CD14-positive monocyte (primary cell): ENCODE measurements around the gene SNAPC2. TPM values are rescaled to one million over a fixed set of nuclear protein-coding genes. Genes with fewer than 3 reads are reported as not detected.

ENCODE experiments used
- DNase-seq, 3 donors: peaks; one replicate each; pipeline ENCODE4 v3.0.0-alpha.2; 2011 to 2022
- H2AFZ ChIP-seq: 2 replicates; pipeline ENCODE4 v1.6.0; 2012; ENCODE audit warnings: mild to moderate bottlenecking, low read depth, low read length, inconsistent platforms; ENCODE audit not compliant: insufficient read depth, poor library complexity, severe bottlenecking
- H3K27ac ChIP-seq, 2 donors: 1 replicate in 1 of 2; 2 replicates in 1 of 2; pipeline ENCODE4 v1.5.1; 2012 to 2013; ENCODE audit warnings: low read length in 2 of 2, control low read depth in 1 of 2, inconsistent platforms in 1 of 2, low read depth in 1 of 2, mild to moderate bottlenecking in 1 of 2
- H3K27me3 ChIP-seq, 2 donors: one replicate each; pipeline versions ENCODE4 v1.6.0 to v1.6.1; 2011 to 2013; ENCODE audit warnings: low read length in 2 of 2; ENCODE audit not compliant: control insufficient read depth in 2 of 2, insufficient read depth in 2 of 2
- H3K36me3 ChIP-seq, 2 donors: replicated peaks in 1 of 2; 1 replicate in 1 of 2; 2 replicates in 1 of 2; pipeline versions ENCODE4 v1.5.1 to v1.6.1; 2012 to 2013; ENCODE audit warnings: low read length in 2 of 2, control low read depth in 1 of 2, inconsistent platforms in 1 of 2, mild to moderate bottlenecking in 1 of 2; ENCODE audit not compliant: insufficient read depth in 2 of 2, control insufficient read depth in 1 of 2
- H3K4me1 ChIP-seq, 2 donors: 1 replicate in 1 of 2; 2 replicates in 1 of 2; pipeline versions ENCODE4 v1.5.1 to v1.6.1; 2012 to 2013; ENCODE audit warnings: low read length in 2 of 2, control low read depth in 1 of 2, inconsistent platforms in 1 of 2, mild to moderate bottlenecking in 1 of 2, moderate library complexity in 1 of 2; ENCODE audit not compliant: insufficient read depth in 2 of 2, control insufficient read depth in 1 of 2
- H3K4me2 ChIP-seq: replicated peaks from 2 replicates; pipeline ENCODE3; 2012; ENCODE audit warnings: low read length, moderate library complexity, mild to moderate bottlenecking; ENCODE audit not compliant: poor library complexity, severe bottlenecking; ENCODE audit errors: extremely low read depth
- H3K4me3 ChIP-seq, 3 experiments: fragments of 200-600 bp in 1 of 3; sonication (generic) in 1 of 3; replicated peaks in 1 of 3; 1 replicate in 2 of 3; 2 replicates in 1 of 3; pipeline ENCODE4 v1.5.1; 2011 to 2013; ENCODE audit warnings: low read length in 3 of 3, mild to moderate bottlenecking in 3 of 3, control low read depth in 2 of 3, low read depth in 2 of 3, inconsistent platforms in 1 of 3, moderate library complexity in 1 of 3
- H3K79me2 ChIP-seq: 2 replicates; pipeline ENCODE4 v1.6.0; 2012; ENCODE audit warnings: mild to moderate bottlenecking, control low read depth, inconsistent platforms, low read length, moderate library complexity; ENCODE audit not compliant: insufficient read depth
- H3K9ac ChIP-seq: 2 replicates; pipeline ENCODE4 v1.6.0; 2017; ENCODE audit warnings: low read length, mild to moderate bottlenecking; ENCODE audit not compliant: insufficient read depth, poor library complexity, severe bottlenecking
- H3K9me3 ChIP-seq, 2 donors: replicated peaks in 1 of 2; 1 replicate in 1 of 2; 2 replicates in 1 of 2; pipeline versions ENCODE4 v1.5.1 to v1.6.1; 2012 to 2013; ENCODE audit warnings: low read length in 2 of 2, control low read depth in 1 of 2; ENCODE audit not compliant: control insufficient read depth in 1 of 2, insufficient read depth in 1 of 2
- H4K20me1 ChIP-seq: 2 replicates; pipeline ENCODE4 v1.6.0; 2012; ENCODE audit warnings: mild to moderate bottlenecking, low read length, control low read depth, moderate library complexity; ENCODE audit not compliant: insufficient read depth
- H3K27ac Mint-ChIP-seq, 7 donors: one replicate each; pipeline ENCODE4 v1.8.0; 2020; ENCODE audit warnings: mild to moderate bottlenecking in 7 of 7, mixed read lengths in 7 of 7, moderate library complexity in 6 of 7, inconsistent platforms in 2 of 7
- H3K27me3 Mint-ChIP-seq, 3 donors: one replicate each; pipeline ENCODE4 v1.8.0; 2021 to 2022; ENCODE audit warnings: low read depth in 3 of 3, mild to moderate bottlenecking in 3 of 3, mixed read lengths in 3 of 3, moderate library complexity in 3 of 3, inconsistent platforms in 1 of 3
- H3K36me3 Mint-ChIP-seq, 2 donors: one replicate each; pipeline ENCODE4 v1.8.0; 2020; ENCODE audit warnings: mixed read lengths in 2 of 2, inconsistent platforms in 1 of 2, mild to moderate bottlenecking in 1 of 2
- H3K4me1 Mint-ChIP-seq: one replicate; pipeline ENCODE4 v1.8.0; 2020; ENCODE audit warnings: mild to moderate bottlenecking, mixed read lengths
- H3K4me3 Mint-ChIP-seq, 2 donors: one replicate each; pipeline ENCODE4 v1.8.0; 2020; ENCODE audit warnings: mild to moderate bottlenecking in 2 of 2, mixed read lengths in 2 of 2, moderate library complexity in 1 of 2
- H3K9me3 Mint-ChIP-seq, 7 donors: one replicate each; pipeline ENCODE4 v1.8.0; 2020 to 2022; ENCODE audit warnings: mixed read lengths in 7 of 7, mild to moderate bottlenecking in 6 of 7, moderate library complexity in 6 of 7, inconsistent platforms in 2 of 7
- CTCF ChIP-seq: fragments of 200-600 bp; IDR thresholded peaks from one replicate; pipeline ENCODE4 v1.8.0; 2022; ENCODE audit warnings: antibody characterized with exemption, mild to moderate bottlenecking
- WGBS: methylation state at CpG from one replicate; pipeline ENCODE4 v1.1.5; 2013; ENCODE audit warnings: missing lambda C conversion rate; ENCODE audit not compliant: insufficient coverage; 5-methylcytosine and 5-hydroxymethylcytosine counted together
- intact Hi-C, 2 donors: fragments of 100-400 bp; cut with micrococcal nuclease; formaldehyde crosslinking; loops; one replicate each; pipeline versions ENCODE4 v1.15.0 to v1.15.1; 2023
- polyA plus RNA-seq, 3 donors: library from polyadenylated mRNA; depleted of rRNA in 1 of 3; unstranded in 2 of 3; stranded (reverse) in 1 of 3; fragments of 300-500 nt in 2 of 3; fragments of >200 nt in 1 of 3; fragmentation: Illumina TruSeq in 2 of 3; gene quantifications; 1 replicate in 2 of 3; 2 replicates in 1 of 3; pipeline ENCODE4 v1.2.3, GENCODE V29; 2012 to 2021

Gene SNAPC2
- polyA plus RNA-seq, 3 donors: 15.7 to 27.5 (median 18.3) TPM

DNA sequence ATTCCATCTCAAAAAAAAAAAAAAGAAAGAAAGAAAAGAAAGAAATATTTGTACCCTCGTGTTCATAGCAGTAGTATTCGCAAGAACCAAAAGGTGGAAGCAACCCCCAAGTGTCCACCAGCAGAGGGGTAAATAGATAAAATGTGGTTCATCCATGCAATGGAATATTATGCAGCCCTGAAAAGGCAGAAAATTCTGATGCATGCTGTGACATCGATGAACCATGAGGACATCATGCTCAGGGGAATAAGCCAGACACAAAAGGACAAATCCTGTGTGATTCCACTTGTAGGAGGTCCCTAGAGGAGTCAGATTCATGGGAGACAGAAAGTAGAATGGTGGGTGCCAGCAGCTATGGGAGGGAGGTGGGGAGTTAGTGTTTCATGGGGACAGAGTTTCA, 38.2 kb upstream of the SNAPC2 start:
- Histone ChIP-seq H3K9ac (no peak overlapping the region), H3K4me3 (no peak overlapping the region), H2AFZ (no peak overlapping the region), H3K9me3 (peaks cover 0 to 3% of the 10 kb centered on the region in 2 donors), H4K20me1 (no peaks in the 10 kb centered on the region), H3K36me3 (no peaks in the 10 kb centered on the region), H3K27ac (no peak overlapping the region), H3K27me3 (no peaks in the 10 kb centered on the region), H3K4me1 (no peaks in the 10 kb centered on the region), H3K79me2 (no peaks in the 10 kb centered on the region), H3K4me2 (no peak overlapping the region)
- Mint-ChIP-seq H3K4me1 (peaks cover 2% of the 10 kb centered on the region), H3K9me3 (peaks cover 2 to 10% (median 5%) of the 10 kb centered on the region in 7 donors), H3K27me3 (peaks cover 12 to 25% (median 20%) of the 10 kb centered on the region in 3 donors), H3K27ac (no peak overlapping the region), H3K36me3 (no peaks in the 10 kb centered on the region), H3K4me3 (no peak overlapping the region)
- intact Hi-C loops: no loop called here
- no peak for DNase-seq
- no peak for TF ChIP-seq CTCF
- 100% methylated on average over 3 of the region's 3 CpGs for WGBS

DNA sequence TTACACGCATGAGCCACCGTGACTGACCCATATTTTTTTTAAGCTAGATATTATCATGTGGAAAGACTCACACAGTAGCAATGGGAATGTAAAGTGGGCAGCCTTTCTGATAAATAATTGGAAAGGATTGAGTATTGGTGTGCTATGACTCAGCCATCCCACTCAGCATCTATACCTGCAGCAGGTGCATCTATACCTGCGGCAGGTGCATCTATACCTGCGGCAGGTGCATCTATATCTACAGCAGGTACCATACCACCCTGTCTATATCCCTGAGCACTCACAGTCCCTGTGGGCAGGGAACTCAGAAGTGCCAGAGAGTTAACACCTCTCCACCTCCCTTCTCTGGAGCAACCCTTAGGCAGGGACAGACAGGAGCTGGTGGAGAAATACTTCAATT, 37.0 kb upstream of the SNAPC2 start:
- H3K36me3 Mint-ChIP-seq: no peaks in the 10 kb centered on the region
- Histone ChIP-seq H3K27me3 (peaks cover 1 to 10% of the 10 kb centered on the region in 2 donors), H3K9ac (no peak overlapping the region), H3K36me3 (no peaks in the 10 kb centered on the region), H2AFZ (no peak overlapping the region), H4K20me1 (no peaks in the 10 kb centered on the region), H3K27ac (no peak overlapping the region), H3K4me3 (no peak overlapping the region), H3K4me2 (no peak overlapping the region), H3K79me2 (no peaks in the 10 kb centered on the region), H3K4me1 (peaks cover 0 to 1% of the 10 kb centered on the region in 2 donors), H3K9me3 (peaks cover 0 to 3% of the 10 kb centered on the region in 2 donors)
- 100% methylated on average over 2 of the region's 4 CpGs for WGBS
- H3K27ac Mint-ChIP-seq: no peak overlapping the region
- peaks cover 4% of the 10 kb centered on the region for H3K4me1 Mint-ChIP-seq
- H3K27me3 Mint-ChIP-seq: peaks cover 17 to 30% (median 26%) of the 10 kb centered on the region in 3 donors
- no peak for TF ChIP-seq CTCF
- H3K9me3 Mint-ChIP-seq: peaks cover 2 to 11% (median 6%) of the 10 kb centered on the region in 7 donors
- no peak for DNase-seq
- intact Hi-C loops: no loop called here
- H3K4me3 Mint-ChIP-seq: no peak overlapping the region
